Activated CD4-positive, alpha-beta T cell treated with anti-CD3 and anti-CD28 coated beads, Interleukin-2, amount 10 ng/mL, durations not matched to agents 24 days and 14 days (primary cell): ENCODE measurements around the gene CABLES1. TPM values are rescaled to one million over a fixed set of nuclear protein-coding genes. Genes with fewer than 3 reads are reported as not detected.
"Not testable (repeated sequence)": the region's sequence is repeated elsewhere in the genome, so short reads cannot be mapped to it uniquely, and the experiment has no call there.

Experiments
- DNase-seq: peaks from one replicate; pipeline ENCODE4 v3.0.0; 2022
- H3K27ac Mint-ChIP-seq: one replicate; pipeline ENCODE4 v1.8.0; 2022; ENCODE audit warnings: mild to moderate bottlenecking, mixed read lengths
- H3K27me3 Mint-ChIP-seq: one replicate; pipeline ENCODE4 v1.8.0; 2022; ENCODE audit warnings: mixed read lengths
- H3K36me3 Mint-ChIP-seq: one replicate; pipeline ENCODE4 v1.8.0; 2022; ENCODE audit warnings: low read depth, mild to moderate bottlenecking, mixed read lengths
- H3K4me1 Mint-ChIP-seq: one replicate; pipeline ENCODE4 v1.8.0; 2021; ENCODE audit warnings: mixed read lengths
- H3K4me3 Mint-ChIP-seq: one replicate; pipeline ENCODE4 v1.8.0; 2022; ENCODE audit warnings: mild to moderate bottlenecking, moderate library complexity, mixed read lengths
- H3K9me3 Mint-ChIP-seq: one replicate; pipeline ENCODE4 v1.8.0; 2021; ENCODE audit warnings: mixed read lengths
- intact Hi-C: fragments of 100-400 bp; cut with micrococcal nuclease; formaldehyde crosslinking; loops from one replicate; pipeline ENCODE4 v1.15.1; 2023
- total RNA-seq: library from RNA; stranded (reverse); gene quantifications from 2 replicates; pipeline ENCODE4 v1.2.3, GENCODE V29; 2022

Gene CABLES1
- total RNA-seq, 1 donor from 2014 or later, result 6.4 TPM

DNA sequence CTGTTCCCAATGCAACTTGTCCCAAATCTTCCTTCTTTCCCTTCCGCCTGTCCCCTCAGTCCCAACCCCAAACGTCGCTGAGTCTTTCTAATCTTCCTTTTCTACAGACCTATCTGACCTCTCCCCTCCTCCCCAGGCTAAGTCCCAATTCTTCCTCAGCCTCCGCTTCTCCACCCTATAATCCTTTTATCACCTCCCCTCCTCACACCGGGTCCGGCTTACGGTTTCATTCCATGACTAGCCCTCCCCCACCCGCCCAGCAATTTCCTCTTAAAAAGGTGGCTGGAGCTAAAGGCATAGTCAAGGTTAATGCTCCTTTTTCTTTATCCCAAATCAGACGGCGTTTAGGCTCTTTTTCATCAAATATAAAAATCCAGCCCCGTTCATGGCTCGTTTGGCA is 150.3 kb downstream of the CABLES1 start:
- not testable (repeated sequence) for H3K9me3 Mint-ChIP-seq, H3K36me3 Mint-ChIP-seq, H3K27me3 Mint-ChIP-seq, DNase-seq, H3K4me3 Mint-ChIP-seq
- Mint-ChIP-seq H3K27ac (peak overlapping the region; percentile 26), H3K4me1 (peaks cover 20% of the 10 kb centered on the region)
- intact Hi-C loops, result loop anchor here (2.0 kb wide), 1 partner anchor 55 kb away; no protein-coding TSS in a partner anchor

DNA sequence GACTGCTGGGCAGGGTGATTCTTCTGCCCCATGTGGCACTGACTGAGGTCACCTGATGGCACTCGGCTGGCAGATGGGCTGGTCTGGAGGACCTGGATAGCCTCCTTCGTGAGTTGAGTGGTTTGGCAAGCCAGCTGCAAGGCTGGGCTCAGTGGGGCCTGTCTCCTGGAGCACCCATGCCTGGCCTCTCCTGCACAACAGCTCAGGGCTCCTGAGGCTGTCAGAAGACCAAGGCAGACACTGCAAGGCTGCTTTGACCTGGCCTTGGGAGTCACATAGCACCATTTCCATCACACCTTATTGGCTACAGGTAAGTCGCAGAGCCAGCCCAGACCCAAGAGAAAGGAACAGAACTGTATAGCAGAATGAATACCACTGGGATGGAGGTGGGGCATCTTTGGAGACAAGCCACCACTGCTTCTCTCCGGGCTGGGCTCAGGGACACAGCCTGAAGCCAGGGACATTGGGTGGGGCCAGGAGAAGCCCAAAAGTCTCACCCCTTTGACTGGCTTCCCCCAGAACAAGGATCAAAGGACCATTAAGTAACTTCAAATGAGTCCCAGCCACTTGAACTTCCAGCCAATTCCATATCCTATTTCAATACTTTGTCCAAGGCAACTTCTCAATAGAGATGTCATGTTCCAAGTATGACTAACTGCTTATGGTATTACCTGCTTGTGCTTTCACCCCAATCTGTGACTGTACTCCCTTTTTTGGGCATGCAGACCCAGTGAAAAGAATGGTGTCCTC is 156.3 kb downstream of the CABLES1 start:
- no peaks in the 10 kb centered on the region for H3K36me3 Mint-ChIP-seq
- DNase-seq, result no peak
- H3K4me1 Mint-ChIP-seq, result no peaks in the 10 kb centered on the region
- H3K4me3 Mint-ChIP-seq, result no peak overlapping the region
- H3K27ac Mint-ChIP-seq, result no peak overlapping the region
- no peaks in the 10 kb centered on the region for H3K27me3 Mint-ChIP-seq
- no peaks in the 10 kb centered on the region for H3K9me3 Mint-ChIP-seq
- intact Hi-C loops, result no loop called here

- Mint-ChIP-seq H3K9me3 (no peaks in the 10 kb centered on the region), H3K27me3 (no peaks in the 10 kb centered on the region), H3K4me1 (peaks cover 6% of the 10 kb centered on the region), H3K4me3 (no peak overlapping the region), H3K27ac (no peak overlapping the region), H3K36me3 (peaks cover 1% of the 10 kb centered on the region)
- no peak for DNase-seq
- intact Hi-C loops, result no loop called here
Measured at GRCh38 chr18:23300231-23300805, 165.0 kb downstream of the CABLES1 start.

GRCh38 chr18:23301972-23302371 is 166.7 kb downstream of the CABLES1 start:
- Mint-ChIP-seq H3K36me3 (no peaks in the 10 kb centered on the region), H3K9me3 (no peaks in the 10 kb centered on the region), H3K27ac (no peak overlapping the region), H3K4me3 (no peak overlapping the region), H3K27me3 (no peaks in the 10 kb centered on the region), H3K4me1 (peaks cover 10% of the 10 kb centered on the region)
- intact Hi-C loops, result no loop called here
- DNase-seq, result no peak

- H3K9me3 Mint-ChIP-seq, result no peaks in the 10 kb centered on the region
Measured at GRCh38 chr18:23302511-23302850, 167.2 kb downstream of the CABLES1 start.

GRCh38 chr18:23302851-23303527 is 167.7 kb downstream of the CABLES1 start:
- H3K4me3 Mint-ChIP-seq, result no peak overlapping the region
- H3K9me3 Mint-ChIP-seq, result no peaks in the 10 kb centered on the region
- no peaks in the 10 kb centered on the region for H3K27me3 Mint-ChIP-seq
- H3K36me3 Mint-ChIP-seq, result peaks cover 2% of the 10 kb centered on the region
- intact Hi-C loops, result no loop called here
- DNase-seq, result no peak
- peaks cover 20% of the 10 kb centered on the region for H3K4me1 Mint-ChIP-seq
- H3K27ac Mint-ChIP-seq, result no peak overlapping the region

More at GRCh38 chr18:23302511-23302850, 167.2 kb downstream of the CABLES1 start:
- Mint-ChIP-seq H3K27ac (no peak overlapping the region), H3K27me3 (no peaks in the 10 kb centered on the region), H3K36me3 (no peaks in the 10 kb centered on the region), H3K4me1 (peaks cover 15% of the 10 kb centered on the region), H3K4me3 (no peak overlapping the region)
- intact Hi-C loops, result no loop called here
- DNase-seq, result no peak

DNA sequence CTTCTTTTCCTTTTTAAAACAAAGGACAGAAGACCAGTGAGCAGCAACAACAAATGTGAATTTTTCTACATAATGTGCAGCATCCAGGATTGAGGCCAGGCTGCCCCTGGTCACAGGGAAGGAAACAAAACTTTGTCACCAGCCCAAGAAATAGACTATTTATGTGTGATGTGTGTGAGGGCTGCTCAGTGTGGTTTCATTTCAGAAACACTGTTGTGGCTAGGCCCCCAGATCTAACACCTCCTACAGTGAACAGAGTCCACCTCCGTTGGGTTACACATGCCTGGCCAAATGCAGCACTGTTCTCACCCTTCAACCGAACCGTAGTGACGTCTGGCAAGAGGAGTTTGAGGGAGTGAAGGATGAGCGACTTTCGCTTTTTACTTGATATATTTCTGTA is 171.5 kb downstream of the CABLES1 start:
- intact Hi-C loops, result loop anchor here (5.0 kb wide), 1 partner anchor 70 kb away; no protein-coding TSS in a partner anchor
- peaks cover 31% of the 10 kb centered on the region for H3K4me1 Mint-ChIP-seq
- no peak for DNase-seq
- no peaks in the 10 kb centered on the region for H3K27me3 Mint-ChIP-seq
- peaks cover 2% of the 10 kb centered on the region for H3K36me3 Mint-ChIP-seq
- peaks cover 4% of the 10 kb centered on the region for H3K9me3 Mint-ChIP-seq
- H3K27ac Mint-ChIP-seq, result peak overlapping the region; percentile 70
- peak overlapping the region; percentile 29 for H3K4me3 Mint-ChIP-seq

DNA sequence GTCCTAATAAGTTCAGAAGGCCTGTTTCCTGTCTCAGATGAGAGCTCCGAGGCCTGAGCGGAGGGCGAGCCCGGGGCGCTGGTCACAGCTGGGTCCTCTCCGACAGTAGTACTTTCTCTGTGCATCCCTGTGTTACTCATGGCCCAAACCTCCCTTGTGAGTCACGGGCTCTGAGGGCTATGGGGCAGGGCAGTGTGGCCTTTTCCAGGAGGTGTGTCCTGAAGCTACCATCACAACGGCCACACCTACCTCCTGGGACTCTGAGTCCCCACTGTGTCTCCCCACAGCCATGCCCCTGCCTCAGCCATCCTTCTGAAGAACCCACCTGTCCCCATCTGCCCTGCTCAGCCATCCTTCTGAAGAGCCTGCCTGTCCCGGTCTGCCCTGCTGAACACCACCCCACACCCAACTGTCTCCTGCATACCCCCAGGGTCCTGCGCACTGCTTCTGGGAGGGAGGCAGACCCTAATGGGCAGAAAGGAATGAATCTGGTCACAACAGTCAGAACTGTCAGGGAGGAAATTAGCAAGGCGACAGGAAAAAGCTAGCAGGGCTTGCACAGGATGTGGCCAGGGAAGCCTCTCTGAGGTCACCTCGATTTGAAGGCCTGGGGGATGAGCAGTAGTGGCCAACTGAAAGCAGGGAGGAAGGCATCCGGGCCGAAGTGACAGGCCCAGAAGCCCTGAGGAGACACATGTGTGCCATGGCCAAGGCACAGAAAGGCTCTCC is 172.4 kb downstream of the CABLES1 start:
- Mint-ChIP-seq H3K4me3 (peak overlapping the region; percentile 66), H3K27me3 (no peaks in the 10 kb centered on the region), H3K27ac (peak overlapping the region; percentile 71), H3K4me1 (peaks cover 40% of the 10 kb centered on the region), H3K36me3 (peaks cover 3% of the 10 kb centered on the region), H3K9me3 (peaks cover 5% of the 10 kb centered on the region)
- DNase-seq, result peak; percentile 79
- intact Hi-C loops, result loop anchor here (5.0 kb wide), 1 partner anchor 70 kb away; no protein-coding TSS in a partner anchor

Other genes starting within 250 kb of the CABLES1 start
- gene RBBP8, start 202.2 kb upstream of the CABLES1 start, total RNA-seq, result 97.8 TPM in 2 replicates